ENCODE data around the gene ROPN1.
A peak's percentile ranks its signal among the peaks of the same experiment; 100 is the strongest.

DNA sequence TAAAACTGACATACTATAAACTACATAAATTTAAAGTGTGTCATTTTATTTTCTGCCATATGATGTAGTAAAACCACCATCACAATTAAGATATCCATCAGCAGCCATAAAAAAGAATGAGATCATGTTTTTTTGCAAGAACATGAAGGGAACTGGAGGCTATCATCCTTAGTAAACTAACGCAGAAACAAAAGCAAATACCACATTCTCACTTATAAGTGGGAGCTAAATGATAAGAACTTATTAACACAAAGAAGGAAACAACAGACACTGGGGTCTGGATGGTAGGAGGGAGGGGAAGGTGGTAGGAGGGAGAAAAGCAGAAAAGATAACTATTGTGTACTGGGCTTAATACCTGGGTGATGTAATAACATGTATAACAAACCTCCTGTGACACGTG lies 55.5 kb downstream of the ROPN1 start:
- TF ChIP-seq PRDM10 (tag by site-specific recombination; IDR thresholded peaks at IDR 0.05) (peak; percentile 83), REST (tag by site-specific recombination; IDR thresholded peaks at IDR 0.05) (no peak), ZNF114 (tag by site-specific recombination; IDR thresholded peaks at IDR 0.05) (no peak), GLIS1 (tag by site-specific recombination; IDR thresholded peaks at IDR 0.05) (peak; percentile 41; the same call in 1 of the 2 replicates), ZNF138 (tag by site-specific recombination; IDR thresholded peaks at IDR 0.05; ENCODE audit: borderline replicate concordance) (no peak)
- TF ChIP-seq, protein P1, sequence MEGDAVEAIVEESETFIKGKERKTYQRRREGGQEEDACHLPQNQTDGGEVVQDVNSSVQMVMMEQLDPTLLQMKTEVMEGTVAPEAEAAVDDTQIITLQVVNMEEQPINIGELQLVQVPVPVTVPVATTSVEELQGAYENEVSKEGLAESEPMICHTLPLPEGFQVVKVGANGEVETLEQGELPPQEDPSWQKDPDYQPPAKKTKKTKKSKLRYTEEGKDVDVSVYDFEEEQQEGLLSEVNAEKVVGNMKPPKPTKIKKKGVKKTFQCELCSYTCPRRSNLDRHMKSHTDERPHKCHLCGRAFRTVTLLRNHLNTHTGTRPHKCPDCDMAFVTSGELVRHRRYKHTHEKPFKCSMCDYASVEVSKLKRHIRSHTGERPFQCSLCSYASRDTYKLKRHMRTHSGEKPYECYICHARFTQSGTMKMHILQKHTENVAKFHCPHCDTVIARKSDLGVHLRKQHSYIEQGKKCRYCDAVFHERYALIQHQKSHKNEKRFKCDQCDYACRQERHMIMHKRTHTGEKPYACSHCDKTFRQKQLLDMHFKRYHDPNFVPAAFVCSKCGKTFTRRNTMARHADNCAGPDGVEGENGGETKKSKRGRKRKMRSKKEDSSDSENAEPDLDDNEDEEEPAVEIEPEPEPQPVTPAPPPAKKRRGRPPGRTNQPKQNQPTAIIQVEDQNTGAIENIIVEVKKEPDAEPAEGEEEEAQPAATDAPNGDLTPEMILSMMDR (tag by site-specific recombination; IDR thresholded peaks at IDR 0.05), result no peak
